Non-pigmented ciliary epithelial cell (primary cell): Measurements from ENCODE around the gene PDIA4.
"Not testable (repeated sequence)": the region's sequence is repeated elsewhere in the genome, so short reads cannot be mapped to it uniquely, and the experiment has no call there.

Experiments
- DNase-seq: peaks from one replicate; pipeline ENCODE4 v3.0.0-alpha.2; 2010; ENCODE audit warnings: low read depth

The PDIA4 gene, protein sequence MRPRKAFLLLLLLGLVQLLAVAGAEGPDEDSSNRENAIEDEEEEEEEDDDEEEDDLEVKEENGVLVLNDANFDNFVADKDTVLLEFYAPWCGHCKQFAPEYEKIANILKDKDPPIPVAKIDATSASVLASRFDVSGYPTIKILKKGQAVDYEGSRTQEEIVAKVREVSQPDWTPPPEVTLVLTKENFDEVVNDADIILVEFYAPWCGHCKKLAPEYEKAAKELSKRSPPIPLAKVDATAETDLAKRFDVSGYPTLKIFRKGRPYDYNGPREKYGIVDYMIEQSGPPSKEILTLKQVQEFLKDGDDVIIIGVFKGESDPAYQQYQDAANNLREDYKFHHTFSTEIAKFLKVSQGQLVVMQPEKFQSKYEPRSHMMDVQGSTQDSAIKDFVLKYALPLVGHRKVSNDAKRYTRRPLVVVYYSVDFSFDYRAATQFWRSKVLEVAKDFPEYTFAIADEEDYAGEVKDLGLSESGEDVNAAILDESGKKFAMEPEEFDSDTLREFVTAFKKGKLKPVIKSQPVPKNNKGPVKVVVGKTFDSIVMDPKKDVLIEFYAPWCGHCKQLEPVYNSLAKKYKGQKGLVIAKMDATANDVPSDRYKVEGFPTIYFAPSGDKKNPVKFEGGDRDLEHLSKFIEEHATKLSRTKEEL

DNA sequence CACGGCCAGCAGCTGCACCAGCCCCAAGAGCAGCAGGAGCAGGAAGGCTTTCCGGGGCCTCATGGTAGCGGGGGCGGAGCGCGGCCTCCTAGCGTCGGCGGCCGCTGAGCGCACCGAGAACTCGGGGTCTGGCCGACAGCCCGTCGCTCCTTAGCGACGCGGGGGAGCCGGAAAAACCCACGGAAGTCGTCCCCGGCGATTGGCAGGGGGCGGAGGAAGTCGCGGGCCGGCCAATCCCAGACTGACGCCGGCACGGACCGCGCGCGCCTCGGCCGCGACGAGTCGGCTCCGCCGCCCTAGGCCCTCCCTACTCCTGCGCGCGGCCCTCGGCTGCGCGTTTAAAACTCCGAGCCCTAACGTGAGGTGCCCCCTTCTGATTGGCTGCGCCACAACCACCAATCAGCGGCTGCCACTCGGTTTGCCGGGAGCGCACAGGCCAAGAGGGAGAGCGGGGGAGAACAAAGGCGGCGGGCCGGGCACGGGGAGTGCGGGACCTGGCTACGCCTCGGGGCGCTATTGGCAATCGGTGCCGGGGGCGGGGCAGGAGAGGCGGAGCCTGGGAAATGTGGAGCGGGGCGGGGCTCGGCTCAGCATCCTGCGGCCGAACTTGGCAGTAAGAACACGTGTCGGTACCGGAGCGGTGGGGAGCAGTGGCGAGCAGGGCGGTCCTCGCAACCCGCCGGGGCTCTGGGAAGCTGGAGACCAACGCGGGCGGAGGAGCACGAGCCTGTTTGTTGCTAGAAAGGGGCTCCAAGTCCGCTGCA is at the start of gene PDIA4:
PDIA4 (minus strand) TSS at position 160 of the 764 bp plus-strand sequence; CDS start at position 63, 97 bp downstream.
- peak; percentile 94 for DNase-seq

DNA sequence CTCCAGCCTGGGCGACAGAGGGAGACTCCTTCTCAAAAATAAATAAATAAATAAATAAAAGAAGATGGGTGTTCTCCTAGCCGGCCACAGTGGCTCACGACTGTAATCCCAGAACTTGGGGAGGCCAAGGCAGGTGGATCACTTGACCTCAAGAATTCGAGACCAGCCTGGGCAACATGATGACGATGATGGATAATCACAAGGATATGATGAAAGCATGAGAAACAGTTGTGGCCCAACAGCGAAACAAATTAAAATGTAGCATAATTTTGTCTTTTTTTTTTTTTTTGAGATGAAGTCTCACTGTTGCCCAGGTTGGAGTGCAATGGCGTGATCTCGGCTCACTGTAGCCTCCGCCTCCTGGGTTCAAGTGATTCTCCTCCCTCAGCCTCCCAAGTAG is 49.3 kb upstream of the PDIA4 start:
- DNase-seq: no peak

DNA sequence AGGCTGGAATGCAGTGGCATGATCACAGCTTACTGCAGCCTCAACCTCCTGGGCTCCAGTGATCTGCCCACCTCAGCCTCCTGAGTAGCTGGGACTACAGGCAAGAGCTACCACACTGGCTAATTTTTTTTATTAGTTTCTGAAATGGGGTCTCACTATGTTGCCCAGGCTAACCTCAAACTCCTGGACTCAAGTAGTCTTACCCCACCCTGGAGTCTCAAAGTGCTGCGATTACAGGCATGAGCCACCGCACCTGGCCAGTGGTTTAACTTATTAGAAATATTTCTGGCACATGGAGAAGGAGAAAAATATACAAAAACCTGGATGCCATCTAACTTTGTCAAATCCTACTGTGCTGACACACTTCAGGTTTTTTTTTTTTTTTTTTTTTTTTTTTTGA is 47.0 kb upstream of the PDIA4 start:
- DNase-seq: no peak

DNA sequence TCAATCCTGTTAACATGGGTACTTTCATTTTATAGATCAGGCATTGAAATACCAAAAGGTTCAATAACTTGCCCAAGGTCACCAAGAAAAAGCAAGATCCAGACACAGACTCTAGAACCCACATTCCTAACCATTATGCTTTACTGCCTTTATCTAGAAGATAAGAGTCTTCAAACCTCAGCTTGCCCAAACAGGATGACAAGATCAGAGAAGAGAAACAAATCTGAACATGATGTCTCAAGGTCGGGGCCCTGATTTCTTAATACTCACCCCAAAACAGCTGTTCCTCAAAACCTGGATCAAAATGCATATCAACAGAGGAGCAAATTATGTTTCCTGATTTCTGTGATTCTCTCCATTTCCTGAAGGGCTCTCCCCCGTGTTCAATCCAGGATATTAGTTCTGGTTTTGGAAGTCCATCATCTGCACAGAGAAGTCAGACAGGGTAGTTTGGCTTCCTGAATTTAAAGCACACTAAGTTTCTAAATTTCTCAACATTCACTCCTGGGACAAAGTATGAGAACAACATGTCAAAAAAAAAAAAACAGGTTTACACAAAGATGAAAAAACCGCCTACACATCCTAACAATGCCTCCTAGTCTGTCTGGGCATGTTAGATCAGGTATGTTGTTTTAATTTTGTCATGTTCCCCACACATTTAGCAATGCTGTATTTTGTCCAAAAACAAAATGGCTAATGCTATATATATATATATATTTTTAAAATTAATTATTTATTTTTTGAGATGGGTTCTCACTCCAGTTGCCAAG is 46.0 kb upstream of the PDIA4 start:
- DNase-seq: no peak

DNA sequence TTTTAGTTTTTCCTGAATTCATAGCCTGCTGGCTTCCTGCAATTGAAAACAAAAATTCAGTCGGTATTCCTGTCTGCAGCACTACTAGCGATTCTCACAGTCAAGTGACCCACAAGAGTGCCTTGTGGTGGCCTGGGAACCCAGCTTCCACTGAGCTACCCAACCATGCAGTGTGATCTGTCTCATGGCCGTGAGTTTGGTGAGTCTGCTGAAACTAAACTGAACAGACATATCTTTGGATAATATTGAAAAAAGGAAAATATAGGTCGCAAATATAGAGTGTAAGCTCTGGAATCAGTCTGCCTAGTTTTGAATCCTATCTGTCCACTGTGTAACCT is 44.1 kb upstream of the PDIA4 start:
- no peak for DNase-seq

DNA sequence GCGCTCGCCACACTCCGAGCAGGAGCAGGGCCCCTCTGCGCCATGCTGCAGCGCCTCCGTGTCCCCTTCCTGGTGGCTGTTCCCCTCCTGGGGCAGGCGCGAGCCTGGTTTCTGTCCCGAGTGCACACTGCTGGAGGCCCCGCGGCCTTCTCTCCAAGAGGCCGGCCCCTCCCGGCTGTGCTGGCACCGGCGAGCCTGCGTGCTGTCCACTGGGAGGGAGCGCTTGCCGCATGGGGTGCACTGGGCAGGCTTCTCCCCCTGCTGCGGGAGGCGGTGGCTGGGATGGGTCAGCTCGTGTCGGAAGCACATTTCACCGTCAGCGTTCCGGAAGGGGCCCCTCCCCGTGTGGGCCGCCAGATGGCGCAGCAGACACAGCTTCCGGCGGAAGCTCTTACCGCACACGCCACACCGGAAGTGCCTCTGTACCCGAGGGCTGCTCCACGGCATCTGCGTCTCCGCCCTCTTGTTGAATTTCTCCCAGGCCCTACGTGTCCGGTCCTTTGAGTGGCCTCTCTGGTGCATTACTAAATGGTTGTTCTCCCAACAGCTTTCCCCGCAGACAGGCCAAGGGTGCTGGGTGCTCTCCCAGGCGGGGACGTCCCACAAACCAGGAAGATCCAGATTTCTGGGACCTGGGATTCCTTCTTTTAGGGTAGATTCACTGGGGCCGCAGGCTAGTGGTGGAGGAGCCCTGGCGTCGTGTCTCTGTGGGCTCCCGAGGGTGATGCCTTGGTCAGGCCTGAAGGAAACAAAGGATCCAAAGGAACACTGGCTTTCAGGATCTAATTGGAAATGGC is 43.5 kb upstream of the PDIA4 start:
- no peak for DNase-seq

DNA sequence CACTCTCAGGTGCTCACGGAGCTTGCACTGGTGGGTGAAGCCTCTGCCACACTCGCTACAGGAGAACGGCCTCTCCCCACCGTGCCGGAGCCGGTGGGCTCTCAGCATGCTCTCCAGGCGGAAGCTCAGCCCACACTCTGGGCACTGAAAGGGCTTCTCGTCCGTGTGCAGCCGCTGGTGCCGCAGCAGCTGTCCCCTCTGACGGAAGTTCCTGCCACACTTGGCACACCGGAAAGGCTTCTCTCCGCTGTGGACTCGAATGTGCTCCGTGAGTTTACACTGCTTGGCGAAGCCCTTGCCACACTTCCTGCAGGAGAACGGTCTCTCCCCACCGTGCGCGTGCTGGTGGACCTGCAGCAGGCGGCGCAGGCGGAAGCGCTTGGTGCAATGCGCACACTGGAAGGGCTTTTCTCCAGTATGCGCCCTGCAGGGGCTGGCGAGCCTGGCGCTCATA is 42.9 kb upstream of the PDIA4 start:
- no peak for DNase-seq

DNA sequence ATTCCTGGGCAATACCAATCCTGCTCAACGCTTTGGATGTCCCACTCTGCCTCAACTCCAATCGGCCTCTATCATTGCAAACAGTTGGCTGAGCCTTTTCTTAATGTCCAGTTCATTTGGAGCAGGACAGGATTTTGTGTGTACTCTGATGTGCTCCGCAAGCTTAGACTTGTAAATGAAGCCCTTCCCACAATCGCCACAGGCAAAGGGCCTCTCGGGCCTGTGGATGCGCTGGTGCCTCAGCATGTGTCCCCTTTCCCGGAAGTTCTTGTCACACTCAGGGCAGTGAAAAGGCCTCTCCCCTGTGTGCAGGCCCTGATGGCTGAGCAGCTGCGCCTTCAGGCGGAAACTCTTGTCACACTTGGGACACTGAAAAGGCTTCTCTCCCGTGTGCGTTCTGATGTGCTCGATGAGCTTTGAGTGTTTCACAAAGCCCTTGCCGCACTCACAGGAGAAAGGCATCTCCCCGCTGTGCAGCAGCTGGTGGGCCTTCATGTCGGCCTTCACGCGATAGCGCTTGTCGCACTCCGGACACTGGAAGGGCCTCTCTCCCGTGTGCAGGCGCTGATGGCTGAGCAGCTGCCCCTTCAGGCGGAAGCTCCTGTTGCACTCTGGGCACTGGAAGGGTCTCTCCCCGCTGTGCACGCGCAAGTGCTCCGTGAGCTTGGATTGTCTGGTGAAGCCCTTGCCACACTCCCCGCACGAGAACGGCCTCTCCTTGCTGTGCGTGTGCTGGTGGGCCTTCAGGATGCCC is 42.2 kb upstream of the PDIA4 start:
- DNase-seq: no peak

DNA sequence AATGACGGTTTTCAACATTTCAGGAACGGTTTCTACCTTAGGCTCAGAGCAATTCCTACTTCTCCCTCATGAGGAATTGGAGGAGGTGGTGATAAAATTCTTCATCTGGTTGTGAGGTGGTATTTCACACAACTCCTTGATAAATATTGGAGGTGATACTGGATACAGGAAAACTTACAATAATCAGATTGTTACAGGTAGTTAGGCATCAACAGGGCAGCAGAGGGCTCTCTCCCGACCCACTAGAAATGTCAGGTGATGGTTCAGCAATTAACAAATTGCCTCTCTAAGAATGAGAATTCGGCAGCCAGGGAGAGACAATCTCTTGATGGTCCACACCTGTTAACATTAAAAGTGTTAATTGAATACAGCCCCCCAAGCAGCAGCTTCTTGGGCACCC is 39.6 kb upstream of the PDIA4 start:
- DNase-seq: no peak

DNA sequence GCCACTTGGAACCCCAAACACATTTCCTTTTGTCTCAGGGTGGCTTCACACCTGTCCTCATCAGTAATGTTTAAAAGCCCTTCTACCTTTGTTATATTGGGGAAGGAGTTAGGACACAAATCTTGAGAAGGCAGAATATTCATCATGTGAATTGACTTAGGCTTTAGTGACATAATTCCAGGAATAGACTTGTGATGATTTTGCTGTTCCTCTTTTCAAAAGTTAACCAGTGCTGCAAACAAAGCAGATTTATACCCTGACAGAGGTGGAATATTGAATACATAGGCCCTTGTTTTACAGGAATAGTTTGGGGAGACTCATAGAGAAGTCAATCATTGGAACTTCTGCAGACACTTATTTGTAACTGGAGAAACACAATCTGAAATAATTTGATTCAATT is 35.2 kb upstream of the PDIA4 start:
- no peak for DNase-seq

DNA sequence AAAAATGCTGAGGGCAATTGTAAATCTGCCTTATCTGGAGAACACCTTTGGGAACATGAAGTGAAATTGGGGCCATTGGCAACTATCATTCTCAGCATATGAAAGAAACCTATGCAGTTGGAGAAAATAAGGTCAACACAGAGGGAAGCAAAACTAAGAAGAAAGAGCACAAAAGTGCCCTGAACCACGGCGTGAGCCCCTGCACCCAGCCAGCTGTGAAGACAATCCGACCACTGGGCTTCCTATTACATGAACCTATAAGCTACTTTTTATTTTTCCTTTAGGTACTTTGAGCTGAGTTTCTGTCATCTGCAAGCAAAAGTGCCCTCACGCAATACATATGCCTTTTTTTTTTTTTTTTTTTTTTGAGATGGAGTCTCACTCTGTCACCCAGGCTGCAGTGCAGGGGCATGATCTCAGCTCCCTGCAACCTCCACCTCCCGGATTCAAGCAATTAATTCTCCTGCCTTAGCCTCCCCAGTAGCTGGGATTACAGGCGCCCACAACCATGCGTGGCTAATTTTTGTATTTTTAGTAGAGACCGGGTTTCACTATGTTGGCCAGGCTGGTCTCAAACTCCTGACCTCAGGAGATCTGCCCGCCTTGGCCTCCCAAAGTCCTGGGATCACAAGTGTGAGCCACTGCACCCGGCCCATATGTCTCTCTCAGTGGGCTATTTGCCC is 34.1 kb upstream of the PDIA4 start:
- not testable (repeated sequence) for DNase-seq

DNA sequence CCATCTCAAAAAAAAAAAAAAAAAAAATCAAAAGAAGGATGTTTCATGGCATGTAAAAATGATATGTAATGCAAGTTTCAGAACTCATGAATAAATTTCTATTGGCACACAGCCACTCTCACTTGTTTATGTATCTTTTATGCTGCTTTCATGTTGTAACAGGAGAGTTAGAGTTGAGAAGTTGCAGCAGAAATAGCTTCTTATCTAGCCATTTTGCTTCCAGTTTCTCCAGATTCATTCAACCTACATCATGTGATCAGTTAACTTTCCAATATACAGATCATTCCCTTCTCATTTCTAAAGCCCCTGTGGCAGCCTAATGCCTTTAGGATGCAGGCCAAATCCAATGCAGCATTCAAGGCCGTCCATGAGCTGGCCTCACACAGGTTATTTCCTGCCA is 31.9 kb upstream of the PDIA4 start:
- no peak for DNase-seq

DNA sequence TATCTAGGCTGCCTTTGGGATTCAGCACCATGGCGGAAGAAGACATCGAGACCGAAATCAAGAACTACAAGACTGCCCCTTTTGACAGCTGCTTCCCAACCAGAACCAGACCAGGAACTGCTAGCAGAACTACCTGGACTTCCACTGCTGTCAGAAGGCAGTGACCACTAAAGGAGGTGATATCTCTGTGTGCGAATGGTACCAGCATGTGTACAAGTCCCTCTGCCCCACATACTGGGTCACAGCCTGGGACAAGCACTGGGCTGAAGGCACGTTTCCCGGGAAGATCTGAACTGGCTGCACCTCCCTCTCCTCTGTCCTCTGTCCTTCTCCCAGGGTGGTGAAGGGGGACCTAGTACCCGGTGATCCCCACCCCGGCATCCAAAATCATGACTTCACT is 25.6 kb upstream of the PDIA4 start:
- no peak for DNase-seq

DNA sequence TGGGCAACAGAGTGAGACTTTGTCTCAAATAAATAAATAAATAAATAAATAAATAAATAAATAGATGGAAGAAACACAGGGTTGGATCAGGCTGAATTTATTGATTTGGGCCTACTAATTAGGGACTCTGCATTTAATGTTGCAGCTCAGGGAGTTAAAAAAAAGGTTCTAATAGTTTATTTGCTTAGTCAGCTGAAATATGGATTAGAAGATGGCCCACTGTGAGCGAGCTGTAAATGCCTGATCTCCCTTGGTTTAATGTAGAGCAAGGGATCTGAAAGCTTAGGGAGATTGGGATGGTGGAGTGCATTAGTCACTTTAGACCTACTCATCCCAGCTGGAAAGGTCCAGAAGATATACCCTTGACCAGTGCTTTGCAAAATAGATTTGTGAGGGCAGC is 25.1 kb upstream of the PDIA4 start:
- no peak for DNase-seq

DNA sequence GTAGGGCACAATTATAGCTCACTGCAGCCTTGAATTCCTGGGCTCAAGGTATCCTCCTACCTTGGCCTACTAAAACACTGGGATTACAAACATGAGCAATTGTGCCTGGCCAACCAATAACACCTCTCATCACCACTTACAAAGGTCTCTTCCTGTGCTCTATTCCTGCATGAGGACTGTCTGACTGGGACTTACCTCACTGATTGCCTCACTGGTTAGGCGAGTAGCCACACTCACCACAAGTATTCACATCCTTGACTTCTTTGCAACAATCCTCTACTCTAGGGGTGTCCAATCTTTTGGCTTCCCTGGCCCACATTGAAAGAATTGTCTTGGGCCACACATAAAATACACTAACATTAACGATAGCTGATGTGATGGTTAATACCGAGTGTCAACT is 22.6 kb upstream of the PDIA4 start:
- no peak for DNase-seq

DNA sequence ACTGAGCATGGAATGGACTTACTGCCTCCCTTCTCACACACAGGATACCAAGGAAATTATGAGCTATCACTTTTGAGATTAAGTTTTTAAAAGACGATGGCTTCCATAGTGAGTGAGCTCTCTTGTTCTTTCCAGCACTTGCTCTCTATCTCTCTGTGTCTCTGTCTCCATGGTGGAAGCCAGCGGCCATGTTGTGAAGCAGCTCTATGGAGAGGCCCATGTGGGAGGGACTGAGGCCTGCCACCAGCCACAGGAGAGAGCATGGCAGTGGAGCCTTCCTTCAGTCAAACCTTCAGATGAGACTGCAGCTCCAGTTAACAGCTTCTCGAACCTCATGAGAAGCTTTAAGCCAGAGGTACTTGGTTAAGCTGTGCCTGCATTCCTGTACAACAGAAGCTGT is 20.5 kb upstream of the PDIA4 start:
- no peak for DNase-seq

DNA sequence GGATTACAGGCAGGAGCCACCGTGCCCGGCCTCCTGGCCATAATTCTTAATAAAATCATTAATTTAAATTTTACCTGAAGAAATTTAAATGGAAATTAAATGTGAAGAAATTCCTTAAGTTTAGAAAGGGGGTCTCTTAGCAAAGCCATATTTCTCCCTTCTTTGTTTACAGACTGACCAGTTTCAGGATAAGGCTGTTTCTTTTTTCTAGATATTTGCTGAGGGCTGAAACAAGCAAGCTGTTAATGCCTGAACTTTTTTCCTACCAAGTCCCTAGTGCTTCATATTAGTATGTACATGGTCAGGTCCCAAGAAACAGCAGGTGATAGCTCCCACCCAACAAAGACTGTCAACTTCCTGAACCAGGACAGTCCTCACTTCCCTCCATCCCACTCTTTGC is 18.1 kb upstream of the PDIA4 start:
- no peak for DNase-seq

DNA sequence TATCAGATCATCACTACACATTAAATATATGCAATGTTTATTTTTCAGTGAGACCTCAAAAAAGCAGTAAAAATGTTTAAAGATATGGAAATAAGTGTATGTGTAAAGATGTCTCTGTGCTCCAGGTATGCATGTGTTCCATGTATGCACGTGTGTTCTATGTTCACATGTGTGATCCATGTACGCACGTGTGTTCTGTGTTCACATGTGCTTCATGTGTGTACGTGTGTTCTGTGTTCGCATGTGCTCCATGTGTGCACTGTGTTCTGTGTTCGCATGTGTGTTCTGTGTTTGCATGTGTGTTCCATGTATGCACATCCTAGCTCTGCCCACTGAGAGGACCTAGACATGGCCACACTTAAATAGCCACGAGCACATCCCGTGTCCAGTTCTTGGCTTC is 15.6 kb upstream of the PDIA4 start:
- no peak for DNase-seq

DNA sequence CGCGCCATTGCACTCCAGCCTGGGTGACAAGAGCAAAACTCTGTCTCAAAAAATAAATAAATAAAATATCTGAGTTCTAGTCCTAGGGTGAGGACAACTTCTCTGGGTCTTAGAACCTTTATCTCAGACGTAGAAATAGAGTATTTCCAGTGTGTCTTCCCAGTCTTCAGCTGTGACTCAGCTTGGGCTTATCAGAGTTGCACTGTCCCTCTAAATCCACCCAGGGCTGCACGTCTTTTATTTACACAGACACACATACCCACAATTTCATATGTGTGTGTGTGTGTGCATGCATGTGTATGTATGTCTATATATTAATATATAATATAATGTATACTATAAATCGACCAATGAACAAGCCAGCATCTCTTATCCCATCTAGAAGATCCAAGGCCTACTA is 13.0 kb upstream of the PDIA4 start:
- DNase-seq: no peak

DNA sequence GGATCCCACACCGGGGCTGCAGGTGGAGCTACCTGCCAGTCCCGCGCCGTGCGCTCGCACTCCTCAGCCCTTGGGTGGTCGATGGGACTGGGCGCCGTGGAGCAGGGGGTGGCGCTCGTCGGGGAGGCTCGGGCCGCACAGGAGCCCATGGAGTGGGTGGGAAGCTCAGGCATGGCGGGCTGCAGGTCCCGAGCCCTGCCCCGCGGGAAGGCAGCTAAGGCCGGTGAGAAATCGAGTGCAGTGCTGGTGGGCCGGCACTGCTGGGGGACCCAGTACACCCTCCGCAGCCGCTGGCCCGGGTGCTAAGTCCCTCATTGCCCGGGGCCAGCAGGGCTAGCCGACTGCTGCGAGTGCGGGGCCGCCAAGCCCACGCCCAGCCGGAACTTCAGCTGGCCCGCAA is 10.3 kb upstream of the PDIA4 start:
- not testable (repeated sequence) for DNase-seq
